ENCODE measurements around the gene TMPRSS12.
A peak's percentile ranks its signal among the peaks of the same experiment; 100 is the strongest.
"Not testable (repeated sequence)": the region's sequence is repeated elsewhere in the genome, so short reads cannot be mapped to it uniquely, and the experiment has no call there.

TMPRSS12 gene

GRCh38 chr12:50923361-50924130 is 80.8 kb downstream of the TMPRSS12 start:
- in situ Hi-C loops (cut with MboI; ENCODE audit: low pct_unique_long_range_greater_than_20kb, low sequenced_read_pairs): no loop called here
- peak; percentile 61 for DNase-seq

- DNase-seq: no peak
- in situ Hi-C loops (cut with MboI; ENCODE audit: low pct_unique_long_range_greater_than_20kb, low sequenced_read_pairs): no loop called here
These were observed 81.4 kb downstream of the TMPRSS12 start for GRCh38 chr12:50924131-50924438.

GRCh38 chr12:50924439-50925341 is 82.0 kb downstream of the TMPRSS12 start:
- in situ Hi-C loops (cut with MboI; ENCODE audit: low pct_unique_long_range_greater_than_20kb, low sequenced_read_pairs): no loop called here
- peak; percentile 98 for DNase-seq

- in situ Hi-C loops (cut with MboI; ENCODE audit: low pct_unique_long_range_greater_than_20kb, low sequenced_read_pairs): no loop called here
- no peak for DNase-seq
These were observed 82.6 kb downstream of the TMPRSS12 start for GRCh38 chr12:50925342-50925651.

GRCh38 chr12:50925920-50926319 is 83.2 kb downstream of the TMPRSS12 start:
- in situ Hi-C loops (cut with MboI; ENCODE audit: low pct_unique_long_range_greater_than_20kb, low sequenced_read_pairs): no loop called here
- no peak for DNase-seq

GRCh38 chr12:50926415-50926814 is 83.7 kb downstream of the TMPRSS12 start:
- in situ Hi-C loops (cut with MboI; ENCODE audit: low pct_unique_long_range_greater_than_20kb, low sequenced_read_pairs): no loop called here

GRCh38 chr12:50926932-50927331 is 84.2 kb downstream of the TMPRSS12 start:
- in situ Hi-C loops (cut with MboI; ENCODE audit: low pct_unique_long_range_greater_than_20kb, low sequenced_read_pairs); DNase-seq: not testable (repeated sequence)

More at GRCh38 chr12:50926415-50926814, 83.7 kb downstream of the TMPRSS12 start:
- no peak for DNase-seq

GRCh38 chr12:50927356-50927755 is 84.6 kb downstream of the TMPRSS12 start:
- no peak for DNase-seq
- in situ Hi-C loops (cut with MboI; ENCODE audit: low pct_unique_long_range_greater_than_20kb, low sequenced_read_pairs): no loop called here

- in situ Hi-C loops (cut with MboI; ENCODE audit: low pct_unique_long_range_greater_than_20kb, low sequenced_read_pairs): no loop called here
- no peak for DNase-seq
These were observed 85.1 kb downstream of the TMPRSS12 start for GRCh38 chr12:50927766-50928224.

- peak; percentile 90 for DNase-seq
- in situ Hi-C loops (cut with MboI; ENCODE audit: low pct_unique_long_range_greater_than_20kb, low sequenced_read_pairs): no loop called here
These were observed 85.7 kb downstream of the TMPRSS12 start for GRCh38 chr12:50928392-50928791.

- no peak for DNase-seq
- in situ Hi-C loops (cut with MboI; ENCODE audit: low pct_unique_long_range_greater_than_20kb, low sequenced_read_pairs): no loop called here
These were observed 87.1 kb downstream of the TMPRSS12 start for GRCh38 chr12:50929831-50930230.

GRCh38 chr12:50930477-50930876 is 87.8 kb downstream of the TMPRSS12 start:
- in situ Hi-C loops (cut with MboI; ENCODE audit: low pct_unique_long_range_greater_than_20kb, low sequenced_read_pairs); DNase-seq: not testable (repeated sequence)

- no peak for DNase-seq
- in situ Hi-C loops (cut with MboI; ENCODE audit: low pct_unique_long_range_greater_than_20kb, low sequenced_read_pairs): no loop called here
These were observed 90.1 kb downstream of the TMPRSS12 start for GRCh38 chr12:50932787-50933280.

GRCh38 chr12:50933459-50934124 is 90.9 kb downstream of the TMPRSS12 start:
- in situ Hi-C loops (cut with MboI; ENCODE audit: low pct_unique_long_range_greater_than_20kb, low sequenced_read_pairs): no loop called here
- peak; percentile 39 for DNase-seq

- DNase-seq: peak; percentile 73
- in situ Hi-C loops (cut with MboI; ENCODE audit: low pct_unique_long_range_greater_than_20kb, low sequenced_read_pairs): no loop called here
These were observed 91.7 kb downstream of the TMPRSS12 start for GRCh38 chr12:50934371-50934851.

- no peak for DNase-seq
- in situ Hi-C loops (cut with MboI; ENCODE audit: low pct_unique_long_range_greater_than_20kb, low sequenced_read_pairs): no loop called here
These were observed 92.5 kb downstream of the TMPRSS12 start for GRCh38 chr12:50934981-50935807.

GRCh38 chr12:50936821-50937530 is 94.2 kb downstream of the TMPRSS12 start:
- peak; percentile 69 for DNase-seq
- in situ Hi-C loops (cut with MboI; ENCODE audit: low pct_unique_long_range_greater_than_20kb, low sequenced_read_pairs): no loop called here

Measured in KBM-7 (cell line).